ENCODE data around the gene U2AF2. TPM values are rescaled to one million over a fixed set of nuclear protein-coding genes. Genes with fewer than 3 reads are reported as not detected.
"Not testable (repeated sequence)": the region's sequence is repeated elsewhere in the genome, so short reads cannot be mapped to it uniquely, and the experiment has no call there.

Gene U2AF2
- total and polyA plus RNA-seq, 3 experiments from 2014 or later, result 9.5 to 386 (median 374) TPM

DNA sequence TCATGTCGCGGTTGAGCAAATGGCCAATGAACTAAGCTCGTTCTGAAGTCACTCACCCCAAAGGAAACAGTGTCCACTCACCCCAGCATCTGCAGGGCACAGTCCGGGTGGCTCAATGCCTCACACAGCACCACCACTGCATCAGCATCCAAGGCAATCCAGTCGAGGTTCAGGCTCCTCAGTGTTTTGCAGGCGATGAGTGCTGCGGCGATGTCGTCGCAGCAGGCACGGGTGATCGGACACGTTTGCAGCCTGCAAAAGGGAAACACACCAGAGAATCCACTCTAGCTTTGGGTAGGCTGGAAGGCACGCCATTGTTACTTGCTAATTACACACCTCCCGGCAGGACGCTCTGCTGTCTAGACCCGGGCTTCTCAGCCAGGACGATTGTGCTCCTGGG lies 56.9 kb downstream of the U2AF2 start:
- ChIA-PET POLR2A (no interaction called here), CTCF (no interaction called here)
- Mint-ChIP-seq H3K27me3 (peaks cover 6 to 10% of the 10 kb centered on the region in 2 donors), H3K4me3 (no peak overlapping the region), H3K9me3 (peaks cover 0 to 2% (median 0%) of the 10 kb centered on the region in 5 donors), H3K27ac (peak overlapping the region in 1 of 8 donors; percentile 34), H3K36me3 (no peaks in the 10 kb centered on the region), H3K4me1 (peaks cover 3 to 5% (median 5%) of the 10 kb centered on the region in 3 donors)
- no peaks in the 10 kb centered on the region for H3K27me3 ChIP-seq (ENCODE audit: insufficient read depth, low read length, poor library complexity, severe bottlenecking)
- no peaks in the 10 kb centered on the region for H3K4me1 ChIP-seq (ENCODE audit: insufficient read depth, low read length)
- H3K36me3 ChIP-seq (ENCODE audit: insufficient read depth, low read length), result no peaks in the 10 kb centered on the region
- DNase-seq, result no peak
- H3K4me3 ChIP-seq (ENCODE audit: low read length), result no peak overlapping the region
- H3K9me3 ChIP-seq (ENCODE audit: low read length), result no peaks in the 10 kb centered on the region
- no peak overlapping the region for H3K27ac ChIP-seq (ENCODE audit: low read depth, low read length)

DNA sequence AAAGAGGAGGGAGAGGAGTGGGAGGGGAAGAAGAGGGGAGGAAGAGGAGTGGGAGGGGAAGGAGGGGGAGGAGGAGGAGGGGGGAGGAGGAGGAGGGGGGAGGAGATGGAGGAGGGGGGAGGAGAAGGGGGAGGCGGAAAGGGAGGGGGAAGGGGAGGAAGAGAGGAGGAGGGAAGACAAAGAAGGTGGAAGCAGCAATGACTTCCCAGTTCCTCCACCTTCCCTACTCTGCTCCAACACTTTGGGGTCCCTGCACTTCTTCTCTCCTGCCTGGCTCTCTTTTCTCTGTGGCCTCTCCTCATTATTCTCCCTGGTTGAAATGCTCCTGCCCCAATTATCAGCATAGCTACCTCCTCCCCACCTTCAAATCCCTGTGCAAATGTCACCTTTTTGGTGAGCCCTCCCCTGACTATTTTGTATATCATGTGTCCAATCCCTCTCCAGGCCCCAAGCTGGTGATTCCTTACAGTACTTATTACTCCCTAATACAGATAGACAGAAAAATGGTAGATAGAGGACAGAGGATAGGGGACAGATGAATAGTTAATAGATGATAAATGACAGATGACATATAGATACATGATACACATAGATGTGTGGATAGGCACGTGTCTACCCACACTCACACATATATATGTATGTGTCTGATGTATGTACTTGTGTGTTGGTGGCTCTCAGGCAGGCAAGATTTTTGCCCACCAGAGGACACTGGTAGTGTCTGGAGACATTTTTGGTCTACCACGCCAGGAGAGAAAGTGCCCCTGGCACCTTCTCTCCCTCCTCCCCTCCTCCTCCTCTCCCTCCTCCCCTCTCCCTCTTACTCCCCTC lies 58.2 kb downstream of the U2AF2 start:
- Mint-ChIP-seq H3K4me1 (peaks cover 3 to 5% (median 5%) of the 10 kb centered on the region in 3 donors), H3K4me3 (no peak overlapping the region)

DNA sequence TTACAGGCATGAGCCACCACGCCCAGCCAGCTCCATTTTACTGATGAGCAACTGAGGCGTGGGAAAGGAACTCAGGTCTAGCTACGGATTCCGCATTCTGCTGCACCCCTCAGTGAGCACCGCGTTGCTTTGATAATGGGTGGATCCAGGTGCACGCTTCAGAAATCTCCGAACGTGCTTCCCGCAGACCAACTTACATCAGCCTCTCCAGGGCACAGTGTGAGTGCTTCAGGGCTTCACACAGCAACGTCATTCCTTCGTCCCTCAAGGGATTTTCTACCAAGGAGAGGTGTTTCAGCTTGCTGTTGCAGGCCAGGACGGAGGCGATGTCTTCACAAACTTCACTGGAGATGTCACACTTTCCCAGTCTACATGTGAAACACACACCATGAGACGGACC lies 61.7 kb downstream of the U2AF2 start:
- no peak overlapping the region for H3K4me3 Mint-ChIP-seq
- ChIA-PET POLR2A (no interaction called here), CTCF (no interaction called here)

More for the DNA sequence above, 58.2 kb downstream of the U2AF2 start:
- Histone ChIP-seq H3K4me1 (ENCODE audit: insufficient read depth, low read length) (no peaks in the 10 kb centered on the region), H3K4me3 (ENCODE audit: low read length) (no peak overlapping the region), H3K9me3 (ENCODE audit: low read length) (no peaks in the 10 kb centered on the region), H3K27ac (ENCODE audit: low read depth, low read length) (no peak overlapping the region), H3K36me3 (ENCODE audit: insufficient read depth, low read length) (no peaks in the 10 kb centered on the region), H3K27me3 (ENCODE audit: insufficient read depth, low read length, poor library complexity, severe bottlenecking) (no peaks in the 10 kb centered on the region)
- H3K27ac Mint-ChIP-seq, result peak overlapping the region in 3 of 8 donors; percentile 47 to 79 (median 47)
- peaks cover 0 to 2% (median 0%) of the 10 kb centered on the region in 5 donors for H3K9me3 Mint-ChIP-seq
- ChIA-PET POLR2A (no interaction called here), CTCF (no interaction called here)
- H3K27me3 Mint-ChIP-seq, result peaks cover 14 to 23% of the 10 kb centered on the region in 2 donors
- no peaks in the 10 kb centered on the region for H3K36me3 Mint-ChIP-seq
- DNase-seq, result no peak

DNA sequence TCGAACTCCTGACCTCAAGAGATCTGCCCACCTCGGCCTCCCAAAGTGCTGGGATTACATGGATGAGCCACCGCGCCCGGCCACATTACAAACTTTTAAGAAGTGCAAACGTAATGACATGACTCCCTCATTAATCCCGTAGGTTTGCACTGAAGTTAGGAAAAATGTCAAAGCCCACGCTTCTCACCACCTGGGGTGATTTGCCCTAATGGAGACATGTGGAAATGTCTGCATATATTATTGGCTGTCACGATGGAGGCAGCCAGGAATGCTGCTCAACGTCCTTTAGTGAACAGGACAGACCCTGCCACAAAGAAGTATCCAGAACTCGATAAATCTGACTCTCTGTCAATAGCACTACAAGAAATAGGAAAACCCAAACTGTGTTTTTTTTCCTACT lies 62.4 kb downstream of the U2AF2 start:
- Histone ChIP-seq H3K27me3 (ENCODE audit: insufficient read depth, low read length, poor library complexity, severe bottlenecking) (no peaks in the 10 kb centered on the region), H3K4me1 (ENCODE audit: insufficient read depth, low read length) (no peaks in the 10 kb centered on the region), H3K4me3 (ENCODE audit: low read length) (no peak overlapping the region), H3K36me3 (ENCODE audit: insufficient read depth, low read length) (no peaks in the 10 kb centered on the region), H3K9me3 (ENCODE audit: low read length) (no peaks in the 10 kb centered on the region), H3K27ac (ENCODE audit: low read depth, low read length) (no peak overlapping the region)
- Mint-ChIP-seq H3K4me1 (peaks cover 3 to 5% (median 5%) of the 10 kb centered on the region in 3 donors), H3K27ac (peak overlapping the region in 1 of 8 donors; percentile 41), H3K9me3 (peaks cover 6 to 25% (median 20%) of the 10 kb centered on the region in 5 donors), H3K27me3 (peaks cover 50 to 63% of the 10 kb centered on the region in 2 donors), H3K4me3 (no peak overlapping the region), H3K36me3 (peaks cover 0 to 4% (median 3%) of the 10 kb centered on the region in 3 donors)
- ChIA-PET POLR2A (no interaction called here), CTCF (no interaction called here)
- no peak for DNase-seq

More for the DNA sequence above, 61.7 kb downstream of the U2AF2 start:
- H3K27me3 Mint-ChIP-seq, result peaks cover 43 to 56% of the 10 kb centered on the region in 2 donors
- no peak overlapping the region for H3K4me3 ChIP-seq (ENCODE audit: low read length)
- H3K36me3 Mint-ChIP-seq, result no peaks in the 10 kb centered on the region
- H3K27ac ChIP-seq (ENCODE audit: low read depth, low read length), result no peak overlapping the region
- DNase-seq, result no peak
- H3K9me3 Mint-ChIP-seq, result peaks cover 0 to 18% (median 13%) of the 10 kb centered on the region in 5 donors
- H3K36me3 ChIP-seq (ENCODE audit: insufficient read depth, low read length), result no peaks in the 10 kb centered on the region
- H3K27me3 ChIP-seq (ENCODE audit: insufficient read depth, low read length, poor library complexity, severe bottlenecking), result no peaks in the 10 kb centered on the region
- peaks cover 3 to 5% (median 5%) of the 10 kb centered on the region in 3 donors for H3K4me1 Mint-ChIP-seq
- no peaks in the 10 kb centered on the region for H3K4me1 ChIP-seq (ENCODE audit: insufficient read depth, low read length)
- peak overlapping the region in 1 of 8 donors; percentile 79 for H3K27ac Mint-ChIP-seq
- no peaks in the 10 kb centered on the region for H3K9me3 ChIP-seq (ENCODE audit: low read length)

DNA sequence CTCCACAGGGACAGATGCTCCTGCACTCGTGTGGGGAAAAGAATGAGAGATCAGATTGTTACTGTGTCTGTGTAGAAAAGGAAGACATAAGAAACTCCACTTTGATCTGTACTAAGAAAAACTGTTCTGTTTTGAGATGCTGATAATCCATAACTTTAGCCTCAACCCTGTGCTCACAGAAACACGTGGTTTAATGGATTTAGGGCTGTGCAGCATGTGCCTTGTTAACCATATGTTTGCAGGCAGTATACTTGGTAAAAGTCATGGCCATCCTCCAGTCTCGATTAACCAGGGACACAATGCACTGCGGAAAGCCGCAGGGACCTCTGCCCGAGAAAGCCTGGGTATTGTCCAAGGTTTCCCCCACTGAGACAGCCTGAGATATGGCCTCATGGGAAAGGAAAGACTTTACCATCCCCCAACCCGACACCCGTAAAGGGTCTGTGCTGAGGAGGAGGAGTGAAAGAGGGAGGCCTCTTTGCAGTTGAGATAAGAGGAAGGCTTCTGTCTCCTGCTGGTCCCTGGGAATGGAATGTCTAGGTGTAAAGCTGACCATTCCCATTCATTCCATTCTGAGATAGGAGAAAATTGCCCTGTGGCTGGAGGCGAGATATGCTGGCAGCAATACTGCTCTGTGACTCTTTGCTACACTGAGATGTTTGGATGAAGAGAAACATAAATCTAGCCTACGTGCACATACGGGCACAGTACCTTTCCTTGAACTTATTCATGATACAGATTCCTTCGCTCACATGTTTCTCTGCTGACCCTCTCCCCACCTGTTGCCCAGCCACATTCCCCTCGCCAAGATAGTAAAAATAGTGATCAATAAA lies 63.3 kb downstream of the U2AF2 start:
- H3K4me3 Mint-ChIP-seq; CTCF ChIA-PET; H3K4me3 ChIP-seq (ENCODE audit: low read length); H3K27ac ChIP-seq (ENCODE audit: low read depth, low read length); H3K4me1 Mint-ChIP-seq; H3K27ac Mint-ChIP-seq; H3K36me3 ChIP-seq (ENCODE audit: insufficient read depth, low read length); DNase-seq; H3K4me1 ChIP-seq (ENCODE audit: insufficient read depth, low read length); H3K27me3 ChIP-seq (ENCODE audit: insufficient read depth, low read length, poor library complexity, severe bottlenecking); POLR2A ChIA-PET; H3K36me3 Mint-ChIP-seq; H3K9me3 ChIP-seq (ENCODE audit: low read length): not testable (repeated sequence)
- Mint-ChIP-seq H3K9me3 (peaks cover 10 to 30% (median 25%) of the 10 kb centered on the region in 5 donors), H3K27me3 (peaks cover 51 to 71% of the 10 kb centered on the region in 2 donors)

DNA sequence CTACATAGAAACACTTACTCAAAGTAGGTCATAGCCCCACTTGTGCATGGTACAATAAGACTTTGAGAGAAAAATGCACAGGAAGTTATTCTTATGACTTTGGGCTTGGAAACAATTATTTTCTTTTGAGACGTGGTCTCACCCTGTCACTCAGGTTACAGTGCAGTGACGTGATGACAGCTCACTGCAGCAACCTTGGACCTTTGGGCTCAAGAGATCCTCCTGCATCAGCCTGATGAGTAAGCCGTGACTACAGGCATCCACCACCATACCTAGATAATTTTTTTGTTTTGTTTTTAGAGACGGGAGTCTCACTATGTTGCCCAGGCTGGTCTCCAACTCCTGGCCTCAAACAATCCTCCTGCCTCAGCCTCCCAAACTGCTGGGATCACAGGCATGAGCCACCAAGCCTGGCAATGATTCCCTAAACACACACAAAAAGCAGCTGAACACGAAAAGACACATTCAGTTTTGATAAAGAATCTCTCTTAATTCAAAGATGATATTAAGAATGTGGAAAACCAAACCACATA lies 65.4 kb downstream of the U2AF2 start:
- ChIA-PET CTCF (no interaction called here), POLR2A (no interaction called here)
- no peak overlapping the region for H3K4me3 ChIP-seq (ENCODE audit: low read length)
- H3K36me3 ChIP-seq (ENCODE audit: insufficient read depth, low read length), result no peaks in the 10 kb centered on the region
- no peaks in the 10 kb centered on the region for H3K27me3 ChIP-seq (ENCODE audit: insufficient read depth, low read length, poor library complexity, severe bottlenecking)
- Mint-ChIP-seq H3K36me3 (peaks cover 0 to 4% (median 3%) of the 10 kb centered on the region in 3 donors), H3K4me3 (no peak overlapping the region), H3K4me1 (no peaks in the 10 kb centered on the region), H3K9me3 (peaks cover 10 to 30% (median 25%) of the 10 kb centered on the region in 5 donors), H3K27ac (no peak overlapping the region), H3K27me3 (peaks cover 52 to 77% of the 10 kb centered on the region in 2 donors)
- H3K9me3 ChIP-seq (ENCODE audit: low read length), result no peaks in the 10 kb centered on the region
- no peaks in the 10 kb centered on the region for H3K4me1 ChIP-seq (ENCODE audit: insufficient read depth, low read length)
- H3K27ac ChIP-seq (ENCODE audit: low read depth, low read length), result no peak overlapping the region
- no peak for DNase-seq

DNA sequence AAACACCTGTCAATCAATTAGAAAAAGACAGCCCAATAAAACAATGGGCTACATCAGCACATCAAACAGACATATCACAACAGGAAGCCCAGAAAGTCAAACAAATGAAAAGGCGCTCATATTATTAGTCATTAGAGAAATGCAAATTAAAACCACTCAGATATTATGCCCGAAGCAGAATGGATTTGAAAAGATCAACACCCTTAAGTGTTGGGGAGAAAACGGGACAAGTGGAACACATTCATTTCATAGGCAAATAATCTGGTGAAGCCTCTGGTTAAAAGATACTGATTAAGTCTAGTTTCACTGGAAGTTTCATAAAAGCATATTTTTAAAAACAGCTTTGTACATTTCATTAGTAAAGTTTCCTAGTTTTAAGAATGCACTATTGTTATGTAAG lies 66.0 kb downstream of the U2AF2 start:
- Mint-ChIP-seq H3K27ac (no peak overlapping the region), H3K4me3 (no peak overlapping the region), H3K36me3 (peaks cover 0 to 4% (median 3%) of the 10 kb centered on the region in 3 donors), H3K9me3 (peaks cover 10 to 30% (median 25%) of the 10 kb centered on the region in 5 donors), H3K4me1 (no peaks in the 10 kb centered on the region), H3K27me3 (peaks cover 54 to 77% of the 10 kb centered on the region in 2 donors)
- H3K27ac ChIP-seq (ENCODE audit: low read depth, low read length), result no peak overlapping the region
- no peak for DNase-seq
- no peaks in the 10 kb centered on the region for H3K27me3 ChIP-seq (ENCODE audit: insufficient read depth, low read length, poor library complexity, severe bottlenecking)
- ChIA-PET POLR2A (no interaction called here), CTCF (no interaction called here)
- H3K36me3 ChIP-seq (ENCODE audit: insufficient read depth, low read length), result no peaks in the 10 kb centered on the region
- H3K4me1 ChIP-seq (ENCODE audit: insufficient read depth, low read length), result no peaks in the 10 kb centered on the region
- H3K9me3 ChIP-seq (ENCODE audit: low read length), result no peaks in the 10 kb centered on the region
- no peak overlapping the region for H3K4me3 ChIP-seq (ENCODE audit: low read length)

DNA sequence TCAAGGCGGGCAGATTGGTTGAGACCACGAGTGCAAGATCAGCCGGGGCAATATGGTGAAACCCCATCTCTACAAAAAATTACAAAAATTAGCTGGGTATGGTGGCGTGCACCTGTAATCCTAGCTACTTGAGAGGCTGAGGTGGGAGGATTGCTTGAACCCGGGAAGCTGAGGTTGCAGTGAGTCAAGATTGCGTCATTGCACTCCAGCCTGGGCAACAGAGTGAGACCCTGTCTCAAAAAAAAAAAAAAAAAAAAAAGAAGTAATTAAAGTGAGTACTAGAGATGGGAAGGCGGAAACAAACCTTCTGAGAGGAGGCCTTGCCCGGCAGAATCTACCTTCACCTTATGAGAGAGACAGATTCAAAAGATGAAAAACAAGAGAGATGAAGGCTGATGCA lies 68.7 kb downstream of the U2AF2 start:
- Histone ChIP-seq H3K9me3 (ENCODE audit: low read length) (no peaks in the 10 kb centered on the region), H3K27me3 (ENCODE audit: insufficient read depth, low read length, poor library complexity, severe bottlenecking) (no peaks in the 10 kb centered on the region), H3K4me3 (ENCODE audit: low read length) (no peak overlapping the region), H3K4me1 (ENCODE audit: insufficient read depth, low read length) (no peaks in the 10 kb centered on the region), H3K27ac (ENCODE audit: low read depth, low read length) (no peak overlapping the region), H3K36me3 (ENCODE audit: insufficient read depth, low read length) (no peaks in the 10 kb centered on the region)
- DNase-seq, result no peak
- POLR2A ChIA-PET, result interaction anchor here (0.7 kb wide), 1 partner anchor 544 kb away, joined by 8 read pairs; no protein-coding TSS in a partner anchor
- CTCF ChIA-PET, result no interaction called here
- Mint-ChIP-seq H3K36me3 (peaks cover 0 to 4% (median 3%) of the 10 kb centered on the region in 3 donors), H3K27me3 (peaks cover 42 to 59% of the 10 kb centered on the region in 2 donors), H3K4me1 (no peaks in the 10 kb centered on the region), H3K9me3 (peaks cover 10 to 30% (median 25%) of the 10 kb centered on the region in 5 donors), H3K4me3 (no peak overlapping the region), H3K27ac (no peak overlapping the region)

Measured in CD8-positive, alpha-beta memory T cell (primary cell).